ENCODE results near the gene IRAK2.

DNA sequence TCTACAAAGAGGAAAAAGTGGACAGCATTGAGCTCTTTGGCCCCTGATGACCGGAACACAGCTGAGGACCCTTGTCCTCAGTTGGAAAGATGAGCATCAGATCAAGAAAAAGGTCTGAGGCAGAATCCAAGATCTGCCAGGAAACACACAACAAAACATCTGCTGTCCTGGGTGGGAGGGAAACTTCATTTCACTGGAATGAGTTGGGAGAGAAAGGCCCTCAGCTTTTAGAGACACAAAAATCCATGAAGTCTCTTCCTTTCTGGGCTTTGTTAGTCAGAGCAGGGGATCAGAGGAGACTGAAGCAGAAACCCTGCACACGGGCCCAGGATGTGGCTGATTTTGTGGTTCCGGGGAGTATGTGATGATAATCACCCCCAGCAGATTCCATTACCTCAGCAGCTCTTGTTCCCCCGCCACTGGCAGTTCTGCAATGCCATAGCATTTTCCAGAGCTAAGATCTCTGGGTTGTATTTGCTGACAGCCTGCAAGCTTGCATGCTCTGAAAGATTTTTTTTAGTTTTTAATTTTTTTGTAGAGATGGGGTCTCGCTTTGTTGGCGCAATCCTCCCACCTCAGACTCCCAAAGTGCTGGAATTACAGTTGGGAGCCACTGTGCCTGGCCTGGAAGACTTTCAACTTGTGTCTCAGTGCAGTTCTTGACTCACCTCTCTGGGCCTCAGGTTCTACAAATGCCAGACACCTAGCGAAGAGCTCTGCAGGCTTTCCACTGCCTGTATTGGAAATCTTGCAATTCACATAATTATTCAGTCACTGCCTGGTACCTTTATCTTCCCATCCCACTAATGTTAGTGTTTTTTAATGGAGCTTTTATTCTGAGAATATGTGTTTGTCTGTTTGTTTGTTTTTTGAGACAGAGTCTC lies 77.7 kb downstream of the IRAK2 start:
- TF ChIP-seq, protein P1, sequence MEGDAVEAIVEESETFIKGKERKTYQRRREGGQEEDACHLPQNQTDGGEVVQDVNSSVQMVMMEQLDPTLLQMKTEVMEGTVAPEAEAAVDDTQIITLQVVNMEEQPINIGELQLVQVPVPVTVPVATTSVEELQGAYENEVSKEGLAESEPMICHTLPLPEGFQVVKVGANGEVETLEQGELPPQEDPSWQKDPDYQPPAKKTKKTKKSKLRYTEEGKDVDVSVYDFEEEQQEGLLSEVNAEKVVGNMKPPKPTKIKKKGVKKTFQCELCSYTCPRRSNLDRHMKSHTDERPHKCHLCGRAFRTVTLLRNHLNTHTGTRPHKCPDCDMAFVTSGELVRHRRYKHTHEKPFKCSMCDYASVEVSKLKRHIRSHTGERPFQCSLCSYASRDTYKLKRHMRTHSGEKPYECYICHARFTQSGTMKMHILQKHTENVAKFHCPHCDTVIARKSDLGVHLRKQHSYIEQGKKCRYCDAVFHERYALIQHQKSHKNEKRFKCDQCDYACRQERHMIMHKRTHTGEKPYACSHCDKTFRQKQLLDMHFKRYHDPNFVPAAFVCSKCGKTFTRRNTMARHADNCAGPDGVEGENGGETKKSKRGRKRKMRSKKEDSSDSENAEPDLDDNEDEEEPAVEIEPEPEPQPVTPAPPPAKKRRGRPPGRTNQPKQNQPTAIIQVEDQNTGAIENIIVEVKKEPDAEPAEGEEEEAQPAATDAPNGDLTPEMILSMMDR (IDR thresholded peaks at IDR 0.05; ENCODE audit: insufficient read depth, low read depth, low read length), result no peak
- TF ChIP-seq EZH2 (IDR thresholded peaks at IDR 0.05; ENCODE audit: insufficient read depth, low read length), result no peak

Data from astrocyte (in vitro differentiated cells and primary cell).